ENCODE measurements around the gene SIPA1L3. TPM values are rescaled to one million over a fixed set of nuclear protein-coding genes. Genes with fewer than 3 reads are reported as not detected.

Gene SIPA1L3
- polyA plus RNA-seq, 1 donor from 2014 or later, result 2.8 TPM

DNA sequence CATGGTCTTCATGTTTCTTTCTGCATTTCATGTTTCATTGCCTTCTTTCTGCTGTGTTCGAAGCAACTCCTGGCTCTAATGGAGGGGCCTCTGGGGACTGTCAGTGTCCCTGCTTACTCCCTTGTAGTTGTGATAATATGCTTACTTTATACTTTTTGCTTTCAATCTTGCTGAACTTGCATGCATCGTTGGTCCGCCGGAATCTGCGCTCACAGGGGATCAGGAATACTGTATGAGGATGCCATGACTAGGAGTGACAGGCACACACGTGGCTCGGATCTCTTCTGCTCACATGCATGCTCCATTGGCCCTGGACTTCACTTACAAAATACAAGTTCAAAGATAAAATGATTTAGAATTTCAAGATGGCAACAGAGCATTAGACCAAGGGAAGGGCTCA is 108.8 kb downstream of the SIPA1L3 start:
- no peak overlapping the region for H2AFZ ChIP-seq (ENCODE audit: low read depth, low read length)
- no peaks in the 10 kb centered on the region for H3K9me2 ChIP-seq (ENCODE audit: insufficient read depth, low read length)
- H3K79me2 ChIP-seq (replicated peaks; ENCODE audit: insufficient read depth, low read length), result no peaks in the 10 kb centered on the region
- H3F3A ChIP-seq (ENCODE audit: insufficient read depth, low read length, poor library complexity, severe bottlenecking), result no peaks in the 10 kb centered on the region
- no peak overlapping the region for H3K27ac ChIP-seq (ENCODE audit: low read length)
- no peaks in the 10 kb centered on the region for H3K27me3 ChIP-seq (ENCODE audit: insufficient read depth, low read depth, low read length)
- H4K20me1 ChIP-seq (ENCODE audit: insufficient read depth), result no peaks in the 10 kb centered on the region
- H3K36me3 ChIP-seq (ENCODE audit: insufficient read depth, low read length), result no peaks in the 10 kb centered on the region
- TF ChIP-seq, protein P1, sequence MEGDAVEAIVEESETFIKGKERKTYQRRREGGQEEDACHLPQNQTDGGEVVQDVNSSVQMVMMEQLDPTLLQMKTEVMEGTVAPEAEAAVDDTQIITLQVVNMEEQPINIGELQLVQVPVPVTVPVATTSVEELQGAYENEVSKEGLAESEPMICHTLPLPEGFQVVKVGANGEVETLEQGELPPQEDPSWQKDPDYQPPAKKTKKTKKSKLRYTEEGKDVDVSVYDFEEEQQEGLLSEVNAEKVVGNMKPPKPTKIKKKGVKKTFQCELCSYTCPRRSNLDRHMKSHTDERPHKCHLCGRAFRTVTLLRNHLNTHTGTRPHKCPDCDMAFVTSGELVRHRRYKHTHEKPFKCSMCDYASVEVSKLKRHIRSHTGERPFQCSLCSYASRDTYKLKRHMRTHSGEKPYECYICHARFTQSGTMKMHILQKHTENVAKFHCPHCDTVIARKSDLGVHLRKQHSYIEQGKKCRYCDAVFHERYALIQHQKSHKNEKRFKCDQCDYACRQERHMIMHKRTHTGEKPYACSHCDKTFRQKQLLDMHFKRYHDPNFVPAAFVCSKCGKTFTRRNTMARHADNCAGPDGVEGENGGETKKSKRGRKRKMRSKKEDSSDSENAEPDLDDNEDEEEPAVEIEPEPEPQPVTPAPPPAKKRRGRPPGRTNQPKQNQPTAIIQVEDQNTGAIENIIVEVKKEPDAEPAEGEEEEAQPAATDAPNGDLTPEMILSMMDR (IDR thresholded peaks at IDR 0.05; ENCODE audit: poor library complexity, severe bottlenecking), result no peak
- TF ChIP-seq, protein P2, sequence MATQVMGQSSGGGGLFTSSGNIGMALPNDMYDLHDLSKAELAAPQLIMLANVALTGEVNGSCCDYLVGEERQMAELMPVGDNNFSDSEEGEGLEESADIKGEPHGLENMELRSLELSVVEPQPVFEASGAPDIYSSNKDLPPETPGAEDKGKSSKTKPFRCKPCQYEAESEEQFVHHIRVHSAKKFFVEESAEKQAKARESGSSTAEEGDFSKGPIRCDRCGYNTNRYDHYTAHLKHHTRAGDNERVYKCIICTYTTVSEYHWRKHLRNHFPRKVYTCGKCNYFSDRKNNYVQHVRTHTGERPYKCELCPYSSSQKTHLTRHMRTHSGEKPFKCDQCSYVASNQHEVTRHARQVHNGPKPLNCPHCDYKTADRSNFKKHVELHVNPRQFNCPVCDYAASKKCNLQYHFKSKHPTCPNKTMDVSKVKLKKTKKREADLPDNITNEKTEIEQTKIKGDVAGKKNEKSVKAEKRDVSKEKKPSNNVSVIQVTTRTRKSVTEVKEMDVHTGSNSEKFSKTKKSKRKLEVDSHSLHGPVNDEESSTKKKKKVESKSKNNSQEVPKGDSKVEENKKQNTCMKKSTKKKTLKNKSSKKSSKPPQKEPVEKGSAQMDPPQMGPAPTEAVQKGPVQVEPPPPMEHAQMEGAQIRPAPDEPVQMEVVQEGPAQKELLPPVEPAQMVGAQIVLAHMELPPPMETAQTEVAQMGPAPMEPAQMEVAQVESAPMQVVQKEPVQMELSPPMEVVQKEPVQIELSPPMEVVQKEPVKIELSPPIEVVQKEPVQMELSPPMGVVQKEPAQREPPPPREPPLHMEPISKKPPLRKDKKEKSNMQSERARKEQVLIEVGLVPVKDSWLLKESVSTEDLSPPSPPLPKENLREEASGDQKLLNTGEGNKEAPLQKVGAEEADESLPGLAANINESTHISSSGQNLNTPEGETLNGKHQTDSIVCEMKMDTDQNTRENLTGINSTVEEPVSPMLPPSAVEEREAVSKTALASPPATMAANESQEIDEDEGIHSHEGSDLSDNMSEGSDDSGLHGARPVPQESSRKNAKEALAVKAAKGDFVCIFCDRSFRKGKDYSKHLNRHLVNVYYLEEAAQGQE (IDR thresholded peaks at IDR 0.05; ENCODE audit: borderline replicate concordance), result no peak
- TF ChIP-seq MXI1 (conservative IDR thresholded peaks at IDR 0.05; ENCODE audit: poor library complexity, severe bottlenecking) (no peak), EZH2 (IDR thresholded peaks at IDR 0.05; ENCODE audit: borderline replicate concordance, insufficient read depth, low read length, poor library complexity, severe bottlenecking) (no peak), RAD21 (conservative IDR thresholded peaks at IDR 0.05) (no peak), SMC3 (conservative IDR thresholded peaks at IDR 0.05; ENCODE audit: poor library complexity) (no peak), EP300 (conservative IDR thresholded peaks at IDR 0.05; ENCODE audit: poor library complexity, severe bottlenecking) (no peak), TAF1 (IDR thresholded peaks at IDR 0.05; ENCODE audit: low read depth) (no peak), POLR2AphosphoS5 (IDR thresholded peaks at IDR 0.05) (no peak)
- H3K9me3 ChIP-seq (ENCODE audit: low read length), result no peaks in the 10 kb centered on the region
- no peak overlapping the region for H3K9ac ChIP-seq (ENCODE audit: low read length)
- H3K4me3 ChIP-seq (ENCODE audit: low read length), result no peak overlapping the region
- no peak overlapping the region for H3K4me2 ChIP-seq (ENCODE audit: low read length)

DNA sequence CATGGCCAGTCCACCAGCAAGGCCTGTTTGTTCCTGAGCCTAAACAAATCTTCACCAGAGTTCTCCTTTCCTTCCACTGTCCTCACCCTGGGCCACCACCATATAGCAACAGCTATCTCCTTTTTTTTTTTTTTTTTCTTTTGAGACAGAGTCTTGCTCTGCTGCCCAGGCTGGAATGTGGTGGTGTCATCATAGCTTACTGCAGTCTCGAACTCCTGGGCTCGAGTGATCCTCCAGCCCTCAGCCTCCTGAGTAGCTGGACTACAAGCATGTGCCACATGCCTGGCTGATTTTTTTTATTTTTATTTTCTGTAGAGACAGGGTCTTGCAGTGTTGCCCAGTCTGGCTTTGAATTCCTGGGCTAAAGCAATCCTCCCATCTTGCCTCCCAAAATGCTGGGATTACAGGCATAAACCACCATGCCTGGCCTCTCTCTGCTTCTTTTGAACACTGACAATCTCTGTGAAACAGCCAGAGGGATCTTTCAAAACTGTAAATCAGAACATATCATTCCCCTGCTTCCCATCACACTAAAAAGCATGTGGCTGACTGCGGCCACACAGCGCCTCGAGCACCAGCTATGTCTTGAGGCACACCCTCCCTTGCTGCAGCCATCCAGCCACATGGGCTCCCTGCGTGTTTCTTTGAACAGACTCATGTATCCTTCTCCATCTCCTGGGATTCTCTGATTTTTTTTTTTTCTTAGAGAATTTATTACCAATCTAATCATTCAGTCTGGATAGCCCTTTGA is 110.6 kb downstream of the SIPA1L3 start:
- Histone ChIP-seq H3K9me3 (ENCODE audit: low read length) (no peaks in the 10 kb centered on the region), H3K79me2 (replicated peaks; ENCODE audit: insufficient read depth, low read length) (no peaks in the 10 kb centered on the region), H3K4me2 (ENCODE audit: low read length) (no peak overlapping the region), H3K9me2 (ENCODE audit: insufficient read depth, low read length) (no peaks in the 10 kb centered on the region), H3F3A (ENCODE audit: insufficient read depth, low read length, poor library complexity, severe bottlenecking) (no peaks in the 10 kb centered on the region), H2AFZ (ENCODE audit: low read depth, low read length) (no peak overlapping the region), H3K36me3 (ENCODE audit: insufficient read depth, low read length) (no peaks in the 10 kb centered on the region), H3K4me3 (ENCODE audit: low read length) (no peak overlapping the region), H3K27ac (ENCODE audit: low read length) (no peak overlapping the region), H4K20me1 (ENCODE audit: insufficient read depth) (no peaks in the 10 kb centered on the region), H3K9ac (ENCODE audit: low read length) (no peak overlapping the region), H3K27me3 (ENCODE audit: insufficient read depth, low read depth, low read length) (no peaks in the 10 kb centered on the region)
- TF ChIP-seq RAD21 (conservative IDR thresholded peaks at IDR 0.05) (no peak), TAF1 (IDR thresholded peaks at IDR 0.05; ENCODE audit: low read depth) (no peak), EP300 (conservative IDR thresholded peaks at IDR 0.05; ENCODE audit: poor library complexity, severe bottlenecking) (no peak), EZH2 (IDR thresholded peaks at IDR 0.05; ENCODE audit: borderline replicate concordance, insufficient read depth, low read length, poor library complexity, severe bottlenecking) (no peak), POLR2AphosphoS5 (IDR thresholded peaks at IDR 0.05) (no peak)

Measured in neural cell (in vitro differentiated cells).